HG03460 (cell line): ENCODE results near the gene OR4C3.
"Not testable (repeated sequence)": the region's sequence is repeated elsewhere in the genome, so short reads cannot be mapped to it uniquely, and the experiment has no call there.

ENCODE experiments used
- ATAC-seq: cut with Tn5 transposase; IDR thresholded peaks from one replicate; pipeline ENCODE4 v1.9.1; 2021; ENCODE audit not compliant: unreplicated experiment

Gene OR4C3

GRCh38 chr11:48324620-48325019 lies at the start of gene OR4C3:
OR4C3 (plus strand) TSS chr11:48324920; CDS start chr11:48325022, 102 bp downstream.
- ATAC-seq, result not testable (repeated sequence)

- ATAC-seq, result no peak
Observed at GRCh38 chr11:48305923-48306322, 18.8 kb upstream of the OR4C3 start, which contains the start of gene OR4S1. OR4S1 (plus strand) TSS chr11:48306223; CDS start chr11:48306223, 0 bp downstream.

GRCh38 chr11:48307760-48308386 lies 16.8 kb upstream of the OR4C3 start:
- peak; percentile 75 for ATAC-seq

- not testable (repeated sequence) for ATAC-seq
Observed at GRCh38 chr11:48313590-48313989, 11.1 kb upstream of the OR4C3 start.

GRCh38 chr11:48319813-48320212 lies 4.9 kb upstream of the OR4C3 start:
- not testable (repeated sequence) for ATAC-seq

GRCh38 chr11:48341466-48341865 lies 16.7 kb downstream of the OR4C3 start:
- no peak for ATAC-seq

- ATAC-seq, result not testable (repeated sequence)
Observed at GRCh38 chr11:48342505-48342904, 17.8 kb downstream of the OR4C3 start.

GRCh38 chr11:48346286-48346685 lies 21.6 kb downstream of the OR4C3 start:
- not testable (repeated sequence) for ATAC-seq

- no peak for ATAC-seq
Observed at GRCh38 chr11:48354013-48354412, 29.3 kb downstream of the OR4C3 start.

- ATAC-seq, result no peak
Observed at GRCh38 chr11:48354677-48355076, 30.0 kb downstream of the OR4C3 start.

- not testable (repeated sequence) for ATAC-seq
Observed at GRCh38 chr11:48361289-48361688, 36.6 kb downstream of the OR4C3 start.

GRCh38 chr11:48366365-48366764 lies 41.6 kb downstream of the OR4C3 start, which contains the start of gene OR4C5:
OR4C5 (minus strand) TSS chr11:48366465; CDS start chr11:48366465, 0 bp downstream.
- no peak for ATAC-seq
